ENCODE measurements around the gene ZNRF4. TPM values are rescaled to one million over a fixed set of nuclear protein-coding genes. Genes with fewer than 3 reads are reported as not detected.
A peak's percentile ranks its signal among the peaks of the same experiment; 100 is the strongest.

ZNRF4 gene
- total and polyA plus RNA-seq, 9 of the 15 experiments (the other 6 are each of a cell fraction or from before 2014, with no cell fraction given), result not detected

- Histone ChIP-seq H2AFZ (ENCODE audit: low read depth, low read length) (no peak overlapping the region), H3K79me2 (ENCODE audit: control insufficient read depth, insufficient read depth, low read length) (no peaks in the 10 kb centered on the region), H3K4me2 (ENCODE audit: insufficient read depth, low read length) (no peak overlapping the region), H3K9ac (ENCODE audit: insufficient read depth in 1 of 2, low read depth in 2 of 2, low read length in 2 of 2) (no peak overlapping the region), H3K27me3 (ENCODE audit: control insufficient read depth in 2 of 2, insufficient read depth in 2 of 2, low read length in 2 of 2) (peaks cover 0 to 5% of the 10 kb centered on the region in 2 experiments; a peak in 1 of 5 replicates), H3K9me3 (replicated peaks; ENCODE audit: control insufficient read depth, insufficient read depth, low read depth, low read length) (no peaks in the 10 kb centered on the region), H3K27ac (ENCODE audit: extremely low read depth, low read depth, low read length) (no peak overlapping the region), H3K36me3 (ENCODE audit: control insufficient read depth, insufficient read depth, low read length) (no peaks in the 10 kb centered on the region), H3K4me3 (no peak overlapping the region), H3K9me1 (ENCODE audit: control insufficient read depth, insufficient read depth, low read length) (peaks cover 4% of the 10 kb centered on the region), H3K4me1 (replicated peaks in 1 of 2; ENCODE audit: control insufficient read depth in 2 of 2, insufficient read depth in 2 of 2, low read length in 2 of 2) (peaks cover 16 to 24% of the 10 kb centered on the region in 2 experiments), H4K20me1 (replicated peaks; ENCODE audit: control insufficient read depth, insufficient read depth, low read length) (no peaks in the 10 kb centered on the region; the same call in 1 of the 2 replicates)
- DNase-seq (ENCODE audit: extremely low read depth in 1 of 4, low spot score in 3 of 4) (no peak), ATAC-seq (no peak), FAIRE-seq (no peak)
- CTCF ChIA-PET (ENCODE audit: low intra/inter-chr PET ratio), result no interaction called here
- BruUV-seq (replicated peaks), result no TSS peak
- POLR2A ChIA-PET, result no interaction called here
- intact Hi-C loops (cut with micrococcal nuclease), result no loop called here
- in situ Hi-C loops (cut with MboI), result no loop called here
- TF ChIP-seq BCOR (IDR thresholded peaks at IDR 0.05), result 0 out of 2 replicates have a peak, but pooled peaks have one; percentile 12
- no peak for TF ChIP-seq JUND (IDR thresholded peaks at IDR 0.05; ENCODE audit: borderline replicate concordance, low read depth, low read length)
- TF ChIP-seq JUND (tag; IDR thresholded peaks at IDR 0.05; ENCODE audit: borderline replicate concordance, low read depth, low read length), result no peak
- no peak for TF ChIP-seq ZNF347 (CRISPR knock-in tag; IDR thresholded peaks at IDR 0.05; ENCODE audit: low read depth)
- TF ChIP-seq KDM2B (CRISPR knock-in tag; IDR thresholded peaks at IDR 0.05), result no peak
- no peak for TF ChIP-seq TEAD4 (IDR thresholded peaks at IDR 0.05; ENCODE audit: low read length)
- no peak for TF ChIP-seq TEAD4 (CRISPR knock-in tag; IDR thresholded peaks at IDR 0.05; ENCODE audit: borderline replicate concordance)
- peak; percentile 37 for TF ChIP-seq RBM25 (IDR thresholded peaks at IDR 0.05; ENCODE audit: low read depth, low read length, severe bottlenecking)
- TF ChIP-seq ZNF146 (CRISPR knock-in tag; IDR thresholded peaks at IDR 0.05; ENCODE audit: unreplicated experiment), result peak; percentile 77
Measured at GRCh38 chr19:5439452-5439851, 15.8 kb upstream of the ZNRF4 start.
